Skin of body (tissue), 2 donors: Measurements from ENCODE around the gene SCGB1C2. TPM values are rescaled to one million over a fixed set of nuclear protein-coding genes. Genes with fewer than 3 reads are reported as not detected.
"Not testable (repeated sequence)": the region's sequence is repeated elsewhere in the genome, so short reads cannot be mapped to it uniquely, and the experiment has no call there.

ENCODE experiments used
- DNase-seq: peaks from one replicate; lab custom pipeline; 2025; lab: John Stamatoyannopoulos, UW
- total RNA-seq: library from RNA; depleted of rRNA; stranded (reverse); fragments of >200 nt; gene quantifications from one replicate; pipeline ENCODE4 v1.2.3, GENCODE V29; 2014

Gene SCGB1C2
- total RNA-seq, 1 donor from 2014 or later, result not detected

- no peak for DNase-seq
Observed at GRCh38 chr17:148757-149156, 11.4 kb downstream of the SCGB1C2 start.

- DNase-seq, result no peak
Observed at GRCh38 chr17:149231-149630, 11.9 kb downstream of the SCGB1C2 start.

- DNase-seq, result no peak
Observed at GRCh38 chr17:149897-150584, 12.7 kb downstream of the SCGB1C2 start.

- DNase-seq, result no peak
Observed at GRCh38 chr17:151004-151403, 13.6 kb downstream of the SCGB1C2 start.

- no peak for DNase-seq
Observed at GRCh38 chr17:151886-152859, 14.8 kb downstream of the SCGB1C2 start.

- no peak for DNase-seq
Observed at GRCh38 chr17:152860-153420, 15.6 kb downstream of the SCGB1C2 start.

- no peak for DNase-seq
Observed at GRCh38 chr17:153851-154250, 16.5 kb downstream of the SCGB1C2 start.

GRCh38 chr17:155576-155975 lies 18.2 kb downstream of the SCGB1C2 start:
- no peak for DNase-seq

GRCh38 chr17:156094-156621 lies 18.8 kb downstream of the SCGB1C2 start:
- DNase-seq, result no peak

- no peak for DNase-seq
Observed at GRCh38 chr17:156946-157345, 19.6 kb downstream of the SCGB1C2 start.

- no peak for DNase-seq
Observed at GRCh38 chr17:157901-158300, 20.5 kb downstream of the SCGB1C2 start.

GRCh38 chr17:158379-158778 lies 21.0 kb downstream of the SCGB1C2 start:
- DNase-seq, result no peak

GRCh38 chr17:159609-160008 lies 22.2 kb downstream of the SCGB1C2 start:
- DNase-seq, result no peak

GRCh38 chr17:160336-160735 lies 23.0 kb downstream of the SCGB1C2 start:
- DNase-seq, result no peak

- DNase-seq, result no peak
Observed at GRCh38 chr17:161481-161880, 24.1 kb downstream of the SCGB1C2 start.

GRCh38 chr17:162689-163088 lies 25.3 kb downstream of the SCGB1C2 start:
- DNase-seq, result no peak

GRCh38 chr17:163514-164098 lies 26.2 kb downstream of the SCGB1C2 start:
- DNase-seq, result no peak

GRCh38 chr17:164303-165235 lies 27.2 kb downstream of the SCGB1C2 start:
- DNase-seq, result peak; percentile 45

GRCh38 chr17:165939-166338 lies 28.6 kb downstream of the SCGB1C2 start:
- DNase-seq, result no peak

- DNase-seq, result not testable (repeated sequence)
Observed at GRCh38 chr17:168614-169013, 31.2 kb downstream of the SCGB1C2 start.
